SK-N-SH (cell line): Measurements from ENCODE around the gene DUSP2. TPM values are rescaled to one million over a fixed set of nuclear protein-coding genes. Genes with fewer than 3 reads are reported as not detected.

ENCODE experiments used
- polyA plus RNA-seq, 3 experiments: library from polyadenylated mRNA; depleted of rRNA; stranded (reverse); fragments of >200 nt; gene quantifications; 2 replicates each; pipeline ENCODE4 v1.2.3, GENCODE V29; 2012
- TF ChIP-seq, protein P1 (sequence below): fragments of 200-600 bp; sonication (generic); IDR thresholded peaks from 2 replicates; pipeline ENCODE4 v1.6.1; 2017; ENCODE audit warnings: antibody characterized with exemption, mild to moderate bottlenecking, moderate library complexity

Gene DUSP2
- polyA plus RNA-seq, 1 of the 3 experiments (the other 2 are of a cell fraction): 0.79 TPM

GRCh38 chr2:96093528-96093927 is 51.7 kb downstream of the DUSP2 start (continued):
- TF ChIP-seq, protein P1, sequence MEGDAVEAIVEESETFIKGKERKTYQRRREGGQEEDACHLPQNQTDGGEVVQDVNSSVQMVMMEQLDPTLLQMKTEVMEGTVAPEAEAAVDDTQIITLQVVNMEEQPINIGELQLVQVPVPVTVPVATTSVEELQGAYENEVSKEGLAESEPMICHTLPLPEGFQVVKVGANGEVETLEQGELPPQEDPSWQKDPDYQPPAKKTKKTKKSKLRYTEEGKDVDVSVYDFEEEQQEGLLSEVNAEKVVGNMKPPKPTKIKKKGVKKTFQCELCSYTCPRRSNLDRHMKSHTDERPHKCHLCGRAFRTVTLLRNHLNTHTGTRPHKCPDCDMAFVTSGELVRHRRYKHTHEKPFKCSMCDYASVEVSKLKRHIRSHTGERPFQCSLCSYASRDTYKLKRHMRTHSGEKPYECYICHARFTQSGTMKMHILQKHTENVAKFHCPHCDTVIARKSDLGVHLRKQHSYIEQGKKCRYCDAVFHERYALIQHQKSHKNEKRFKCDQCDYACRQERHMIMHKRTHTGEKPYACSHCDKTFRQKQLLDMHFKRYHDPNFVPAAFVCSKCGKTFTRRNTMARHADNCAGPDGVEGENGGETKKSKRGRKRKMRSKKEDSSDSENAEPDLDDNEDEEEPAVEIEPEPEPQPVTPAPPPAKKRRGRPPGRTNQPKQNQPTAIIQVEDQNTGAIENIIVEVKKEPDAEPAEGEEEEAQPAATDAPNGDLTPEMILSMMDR: no peak

Other genes with a start within 250 kb of the DUSP2 start
- gene ANKRD36C, start 153.6 kb downstream of the DUSP2 start, polyA plus RNA-seq (2012; rRNA removed): 1.8 and 2.9 TPM in 2 replicates
- gene GPAT2, start 110.5 kb downstream of the DUSP2 start, polyA plus RNA-seq (2012; rRNA removed): not detected in 2 replicates
- not detected in 2 replicates for gene ADRA2B, start 28.9 kb downstream of the DUSP2 start, polyA plus RNA-seq (2012; rRNA removed)
- gene ASTL, start 6.9 kb downstream of the DUSP2 start, polyA plus RNA-seq (2012; rRNA removed): not detected in 2 replicates
- gene STARD7, start 63.4 kb upstream of the DUSP2 start, polyA plus RNA-seq (2012; rRNA removed): 36.1 and 45.8 TPM in 2 replicates
- gene TMEM127, start 120.6 kb upstream of the DUSP2 start, polyA plus RNA-seq (2012; rRNA removed): 40.9 and 47.9 TPM in 2 replicates
- 120 and 158 TPM in 2 replicates for gene CIAO1, start 120.8 kb upstream of the DUSP2 start, polyA plus RNA-seq (2012; rRNA removed)
- 165 and 177 TPM in 2 replicates for gene SNRNP200, start 160.1 kb upstream of the DUSP2 start, polyA plus RNA-seq (2012; rRNA removed)
- 4.3 and 5.0 TPM in 2 replicates for gene ITPRIPL1, start 179.9 kb upstream of the DUSP2 start, polyA plus RNA-seq (2012; rRNA removed)
- gene NCAPH, start 190.3 kb upstream of the DUSP2 start, polyA plus RNA-seq (2012; rRNA removed): 17.0 and 17.8 TPM in 2 replicates